Measurements from ENCODE around the gene UBE2G2.

GRCh38 chr21:44835647-44835973 is 34.0 kb upstream of the UBE2G2 start:
- TF ChIP-seq CTCF (IDR thresholded peaks at IDR 0.05; ENCODE audit: borderline replicate concordance, extremely low read depth, low read length, poor library complexity, severe bottlenecking) (no peak), EZH2 (IDR thresholded peaks at IDR 0.05; ENCODE audit: borderline replicate concordance, low read depth, low read length, severe bottlenecking) (no peak)
